HL-60 (cell line): ENCODE data around the gene TRIM34.

Source experiments
- CTCF ChIP-seq: IDR thresholded peaks from one replicate; pipeline ENCODE4 v1.5.1; 2011; ENCODE audit warnings: low read length, control low read depth, inconsistent platforms; ENCODE audit not compliant: insufficient read depth
- SPI1 ChIP-seq: IDR thresholded peaks from 2 replicates; pipeline ENCODE4 v1.6.1; 2012; ENCODE audit warnings: low read depth, mild to moderate bottlenecking, borderline replicate concordance
- TF ChIP-seq, protein P1 (sequence below): IDR thresholded peaks from 2 replicates; pipeline ENCODE4 v1.6.1; 2012; ENCODE audit warnings: low read depth; ENCODE audit not compliant: insufficient replicate concordance

- TF ChIP-seq CTCF (no peak), SPI1 (no peak)
- TF ChIP-seq, protein P1, sequence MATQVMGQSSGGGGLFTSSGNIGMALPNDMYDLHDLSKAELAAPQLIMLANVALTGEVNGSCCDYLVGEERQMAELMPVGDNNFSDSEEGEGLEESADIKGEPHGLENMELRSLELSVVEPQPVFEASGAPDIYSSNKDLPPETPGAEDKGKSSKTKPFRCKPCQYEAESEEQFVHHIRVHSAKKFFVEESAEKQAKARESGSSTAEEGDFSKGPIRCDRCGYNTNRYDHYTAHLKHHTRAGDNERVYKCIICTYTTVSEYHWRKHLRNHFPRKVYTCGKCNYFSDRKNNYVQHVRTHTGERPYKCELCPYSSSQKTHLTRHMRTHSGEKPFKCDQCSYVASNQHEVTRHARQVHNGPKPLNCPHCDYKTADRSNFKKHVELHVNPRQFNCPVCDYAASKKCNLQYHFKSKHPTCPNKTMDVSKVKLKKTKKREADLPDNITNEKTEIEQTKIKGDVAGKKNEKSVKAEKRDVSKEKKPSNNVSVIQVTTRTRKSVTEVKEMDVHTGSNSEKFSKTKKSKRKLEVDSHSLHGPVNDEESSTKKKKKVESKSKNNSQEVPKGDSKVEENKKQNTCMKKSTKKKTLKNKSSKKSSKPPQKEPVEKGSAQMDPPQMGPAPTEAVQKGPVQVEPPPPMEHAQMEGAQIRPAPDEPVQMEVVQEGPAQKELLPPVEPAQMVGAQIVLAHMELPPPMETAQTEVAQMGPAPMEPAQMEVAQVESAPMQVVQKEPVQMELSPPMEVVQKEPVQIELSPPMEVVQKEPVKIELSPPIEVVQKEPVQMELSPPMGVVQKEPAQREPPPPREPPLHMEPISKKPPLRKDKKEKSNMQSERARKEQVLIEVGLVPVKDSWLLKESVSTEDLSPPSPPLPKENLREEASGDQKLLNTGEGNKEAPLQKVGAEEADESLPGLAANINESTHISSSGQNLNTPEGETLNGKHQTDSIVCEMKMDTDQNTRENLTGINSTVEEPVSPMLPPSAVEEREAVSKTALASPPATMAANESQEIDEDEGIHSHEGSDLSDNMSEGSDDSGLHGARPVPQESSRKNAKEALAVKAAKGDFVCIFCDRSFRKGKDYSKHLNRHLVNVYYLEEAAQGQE, result no peak
These were observed 40.3 kb downstream of the TRIM34 start for GRCh38 chr11:5665051-5665570.
